ENCODE measurements around the gene PLEKHA4. TPM values are rescaled to one million over a fixed set of nuclear protein-coding genes. Genes with fewer than 3 reads are reported as not detected.

Gene PLEKHA4
- total and polyA plus RNA-seq, 2 of the 13 experiments (the other 11 are each of a cell fraction or from before 2014, with no cell fraction given), result 4.8 to 6.0 TPM

DNA sequence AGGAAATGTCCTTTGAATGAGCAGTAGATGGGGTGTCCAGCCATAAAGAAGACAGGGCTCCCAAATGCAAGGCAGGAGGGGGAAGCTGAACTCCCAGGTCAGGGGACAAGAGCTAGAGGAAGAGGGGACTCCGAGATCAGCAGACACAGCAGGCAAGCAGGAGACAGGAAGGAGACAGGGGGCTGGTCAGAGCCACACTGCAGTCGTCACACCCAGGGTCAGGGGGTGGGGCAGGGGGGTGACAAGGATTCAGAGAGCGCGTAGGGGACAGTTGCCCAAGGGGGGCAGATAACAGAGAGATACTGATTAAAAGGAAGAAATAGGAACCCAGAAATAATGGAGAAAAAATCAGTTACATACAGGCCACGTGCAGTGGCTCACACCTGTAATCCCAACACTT is 35.4 kb downstream of the PLEKHA4 start:
- WGBS (ENCODE audit: low lambda C conversion rate), result 84% methylated on average over 5 of the region's 5 CpGs
- Histone ChIP-seq H3K9me3 (ENCODE audit: low read length) (no peaks in the 10 kb centered on the region), H3K79me2 (ENCODE audit: insufficient read depth, low read length) (no peaks in the 10 kb centered on the region), H3K4me2 (ENCODE audit: low read depth, low read length) (no peak overlapping the region), H3K27me3 (ENCODE audit: control insufficient read depth in 1 of 2, insufficient read depth in 2 of 2, low read length in 2 of 2) (no peaks in the 10 kb centered on the region), H3K36me3 (replicated peaks in 1 of 2; ENCODE audit: control insufficient read depth in 1 of 2, insufficient read depth in 2 of 2, low read length in 2 of 2) (peaks cover 0 to 2% of the 10 kb centered on the region in 2 experiments; a peak in 1 of 5 replicates), H3K27ac (ENCODE audit: extremely low read length, insufficient read depth, low read length) (no peak overlapping the region), H4K20me1 (ENCODE audit: insufficient read depth, low read length) (no peaks in the 10 kb centered on the region), H3K4me3 (replicated peaks in 1 of 3; ENCODE audit: insufficient read depth in 1 of 3, low read depth in 2 of 3, low read length in 3 of 3) (no peak overlapping the region), H3K9ac (ENCODE audit: insufficient read depth, low read depth, low read length) (no peak overlapping the region), H2AFZ (ENCODE audit: low read length) (no peak overlapping the region), H3K4me1 (ENCODE audit: insufficient read depth, low read length) (peaks cover 19% of the 10 kb centered on the region)
- CTCF ChIA-PET (ENCODE audit: low intra/inter-chr PET ratio, low total read pairs), result no interaction called here
- in situ Hi-C loops (cut with HindIII; ENCODE audit: extremely low pct_ligation_motif_present, low pct_unique_long_range_greater_than_20kb), result loop anchor here (10.0 kb wide), 1 partner anchor 158 kb away; the partner anchor contains the start of gene NTN5
- DNase-seq (ENCODE audit: low spot score) (no peak), FAIRE-seq (no peak), ATAC-seq (no peak)
- intact Hi-C loops (cut with micrococcal nuclease; ENCODE audit: unreplicated experiment), result no loop called here
- BruUV-seq (replicated peaks), result no TSS peak
- POLR2A ChIA-PET, result no interaction called here
- TF ChIP-seq ZBTB7B (CRISPR knock-in tag; IDR thresholded peaks at IDR 0.05) (no peak), NR2C2 (CRISPR knock-in tag; IDR thresholded peaks at IDR 0.05; ENCODE audit: borderline replicate concordance) (no peak)
- TF ChIP-seq, protein P1, sequence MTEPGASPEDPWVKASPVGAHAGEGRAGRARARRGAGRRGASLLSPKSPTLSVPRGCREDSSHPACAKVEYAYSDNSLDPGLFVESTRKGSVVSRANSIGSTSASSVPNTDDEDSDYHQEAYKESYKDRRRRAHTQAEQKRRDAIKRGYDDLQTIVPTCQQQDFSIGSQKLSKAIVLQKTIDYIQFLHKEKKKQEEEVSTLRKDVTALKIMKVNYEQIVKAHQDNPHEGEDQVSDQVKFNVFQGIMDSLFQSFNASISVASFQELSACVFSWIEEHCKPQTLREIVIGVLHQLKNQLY (CRISPR knock-in tag; IDR thresholded peaks at IDR 0.05), result no peak

DNA sequence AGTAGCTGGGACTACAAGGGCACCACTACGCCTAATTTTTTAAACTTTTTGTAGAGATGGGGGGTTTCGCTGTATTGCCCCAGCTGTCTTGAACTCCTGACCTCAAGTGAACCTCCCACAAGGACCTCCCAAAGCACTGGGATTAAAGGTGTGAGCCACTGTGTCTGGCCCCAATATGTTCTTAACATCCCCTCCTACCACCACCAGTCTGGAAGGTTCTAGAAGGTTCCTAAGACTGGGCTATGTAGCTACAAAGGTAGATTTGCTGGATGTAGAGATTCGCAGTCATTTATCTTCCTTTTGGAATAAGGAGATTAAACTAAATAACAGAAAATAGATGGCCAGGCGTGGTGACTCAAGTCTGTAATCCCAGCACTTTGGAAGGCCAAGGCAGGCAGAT is 37.5 kb downstream of the PLEKHA4 start:
- CTCF ChIA-PET (ENCODE audit: low intra/inter-chr PET ratio, low total read pairs), result no interaction called here
- Histone ChIP-seq H3K4me1 (ENCODE audit: insufficient read depth, low read length) (peaks cover 12% of the 10 kb centered on the region), H3K36me3 (replicated peaks in 1 of 2; ENCODE audit: control insufficient read depth in 1 of 2, insufficient read depth in 2 of 2, low read length in 2 of 2) (peaks cover 0 to 2% of the 10 kb centered on the region in 2 experiments; a peak in 1 of 5 replicates), H3K9me3 (ENCODE audit: low read length) (no peaks in the 10 kb centered on the region), H3K4me3 (replicated peaks in 1 of 3; ENCODE audit: insufficient read depth in 1 of 3, low read depth in 2 of 3, low read length in 3 of 3) (no peak overlapping the region), H3K4me2 (ENCODE audit: low read depth, low read length) (no peak overlapping the region), H3K27ac (ENCODE audit: extremely low read length, insufficient read depth, low read length) (no peak overlapping the region), H3K79me2 (ENCODE audit: insufficient read depth, low read length) (no peaks in the 10 kb centered on the region), H4K20me1 (ENCODE audit: insufficient read depth, low read length) (no peaks in the 10 kb centered on the region), H3K9ac (ENCODE audit: insufficient read depth, low read depth, low read length) (no peak overlapping the region), H3K27me3 (ENCODE audit: control insufficient read depth in 1 of 2, insufficient read depth in 2 of 2, low read length in 2 of 2) (no peaks in the 10 kb centered on the region), H2AFZ (ENCODE audit: low read length) (no peak overlapping the region)
- no peak for DNase-seq (ENCODE audit: low spot score)
- intact Hi-C loops (cut with micrococcal nuclease; ENCODE audit: unreplicated experiment) (no loop called here), in situ Hi-C loops (cut with HindIII; ENCODE audit: extremely low pct_ligation_motif_present, low pct_unique_long_range_greater_than_20kb) (loop anchor here (10.0 kb wide), 1 partner anchor 156 kb away; the partner anchor contains the start of gene NTN5)
- TF ChIP-seq, protein P2, sequence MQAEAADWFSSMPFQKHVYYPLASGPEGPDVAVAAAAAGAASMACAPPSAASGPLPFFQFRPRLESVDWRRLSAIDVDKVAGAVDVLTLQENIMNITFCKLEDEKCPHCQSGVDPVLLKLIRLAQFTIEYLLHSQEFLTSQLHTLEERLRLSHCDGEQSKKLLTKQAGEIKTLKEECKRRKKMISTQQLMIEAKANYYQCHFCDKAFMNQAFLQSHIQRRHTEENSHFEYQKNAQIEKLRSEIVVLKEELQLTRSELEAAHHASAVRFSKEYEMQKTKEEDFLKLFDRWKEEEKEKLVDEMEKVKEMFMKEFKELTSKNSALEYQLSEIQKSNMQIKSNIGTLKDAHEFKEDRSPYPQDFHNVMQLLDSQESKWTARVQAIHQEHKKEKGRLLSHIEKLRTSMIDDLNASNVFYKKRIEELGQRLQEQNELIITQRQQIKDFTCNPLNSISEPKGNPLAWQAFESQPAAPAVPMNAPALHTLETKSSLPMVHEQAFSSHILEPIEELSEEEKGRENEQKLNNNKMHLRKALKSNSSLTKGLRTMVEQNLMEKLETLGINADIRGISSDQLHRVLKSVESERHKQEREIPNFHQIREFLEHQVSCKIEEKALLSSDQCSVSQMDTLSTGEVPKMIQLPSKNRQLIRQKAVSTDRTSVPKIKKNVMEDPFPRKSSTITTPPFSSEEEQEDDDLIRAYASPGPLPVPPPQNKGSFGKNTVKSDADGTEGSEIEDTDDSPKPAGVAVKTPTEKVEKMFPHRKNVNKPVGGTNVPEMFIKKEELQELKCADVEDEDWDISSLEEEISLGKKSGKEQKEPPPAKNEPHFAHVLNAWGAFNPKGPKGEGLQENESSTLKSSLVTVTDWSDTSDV (CRISPR knock-in tag; IDR thresholded peaks at IDR 0.05), result no peak
- POLR2A ChIA-PET, result no interaction called here
- FAIRE-seq, result no peak
- BruUV-seq (replicated peaks), result no TSS peak
- ATAC-seq, result no peak
- WGBS (ENCODE audit: low lambda C conversion rate), result 92% methylated on average over 4 of the region's 4 CpGs
